Tibial nerve (tissue), 4 donors: ENCODE data around the gene EYA2.
"Not testable (repeated sequence)": the region's sequence is repeated elsewhere in the genome, so short reads cannot be mapped to it uniquely, and the experiment has no call there.

Experiments used
- CTCF ChIP-seq, 5 experiments: fragments of 200-600 bp in 3 of 5; fragments of 450-650 bp in 2 of 5; sonication (generic) in 3 of 5; IDR thresholded peaks; one replicate each; pipeline ENCODE4 v1.5.1; 2016 to 2019; ENCODE audit warnings: antibody characterized with exemption in 5 of 5, mild to moderate bottlenecking in 3 of 5, moderate library complexity in 2 of 5
- EP300 ChIP-seq, 2 donors: sonication (generic); formaldehyde crosslinking; IDR thresholded peaks; one replicate each; pipeline ENCODE4 v1.6.1; 2017; ENCODE audit warnings: antibody characterized with exemption in 2 of 2, mild to moderate bottlenecking in 1 of 2
- POLR2A ChIP-seq, 2 donors: fragments of 450-650 bp; IDR thresholded peaks; one replicate each; pipeline ENCODE4 v1.6.1; 2017; ENCODE audit warnings: antibody characterized with exemption in 2 of 2, mild to moderate bottlenecking in 2 of 2, moderate library complexity in 2 of 2

- not testable (repeated sequence) for TF ChIP-seq CTCF, EP300, POLR2A (IDR thresholded peaks at IDR 0.05)
Observed at GRCh38 chr20:47206552-47206951, 311.9 kb downstream of the EYA2 start.
